Activated CD4-positive, alpha-beta T cell treated with anti-CD3 and anti-CD28 coated beads for 1 hour (primary cell): ENCODE results near the gene UBR4.

ENCODE experiments used
- DNase-seq: peaks from one replicate; pipeline ENCODE4 v3.0.0-alpha.2; 2020

Gene UBR4

GRCh38 chr1:19087737-19088594 lies 122.1 kb downstream of the UBR4 start:
- DNase-seq: no peak

GRCh38 chr1:19087017-19087736 lies 122.9 kb downstream of the UBR4 start:
- no peak for DNase-seq

- DNase-seq: no peak
Observed at GRCh38 chr1:19086176-19086875, 123.7 kb downstream of the UBR4 start.

GRCh38 chr1:19084206-19084738 lies 125.8 kb downstream of the UBR4 start:
- DNase-seq: no peak

- no peak for DNase-seq
Observed at GRCh38 chr1:19083081-19083480, 127.0 kb downstream of the UBR4 start.

- DNase-seq: no peak
Observed at GRCh38 chr1:19081218-19081893, 128.7 kb downstream of the UBR4 start.

GRCh38 chr1:19080721-19081120 lies 129.3 kb downstream of the UBR4 start:
- no peak for DNase-seq

- no peak for DNase-seq
Observed at GRCh38 chr1:19079541-19080472, 130.3 kb downstream of the UBR4 start.

GRCh38 chr1:19078536-19078935 lies 131.5 kb downstream of the UBR4 start:
- DNase-seq: no peak

GRCh38 chr1:19076841-19077616 lies 133.0 kb downstream of the UBR4 start:
- DNase-seq: no peak

- DNase-seq: no peak
Observed at GRCh38 chr1:19074902-19075721, 135.0 kb downstream of the UBR4 start.

GRCh38 chr1:19074361-19074901 lies 135.6 kb downstream of the UBR4 start:
- peak; percentile 47 for DNase-seq

- DNase-seq: no peak
Observed at GRCh38 chr1:19073311-19074186, 136.5 kb downstream of the UBR4 start.

GRCh38 chr1:19072285-19072981 lies 137.6 kb downstream of the UBR4 start:
- DNase-seq: no peak

- DNase-seq: no peak
Observed at GRCh38 chr1:19071674-19072281, 138.3 kb downstream of the UBR4 start.

GRCh38 chr1:19070891-19071621 lies 139.0 kb downstream of the UBR4 start:
- no peak for DNase-seq
